Endodermal cell (in vitro differentiated cells): ENCODE data around the gene MFAP4. TPM values are rescaled to one million over a fixed set of nuclear protein-coding genes. Genes with fewer than 3 reads are reported as not detected.

Experiments used
- DNase-seq: peaks from one replicate; pipeline ENCODE4 v3.0.0-alpha.2; 2017
- H3K27ac ChIP-seq: 2 replicates; pipeline ENCODE4 v1.5.1; 2013; ENCODE audit warnings: mild to moderate bottlenecking, low read depth, low read length, moderate library complexity
- H3K27me3 ChIP-seq: 2 replicates; pipeline ENCODE4 v1.6.1; 2013; ENCODE audit warnings: mild to moderate bottlenecking, low read length, moderate library complexity; ENCODE audit not compliant: insufficient read depth, control insufficient read depth, poor library complexity, severe bottlenecking
- H3K36me3 ChIP-seq: 2 replicates; pipeline ENCODE4 v1.7.0; 2013; ENCODE audit warnings: mild to moderate bottlenecking, low read length, moderate library complexity; ENCODE audit not compliant: control insufficient read depth, insufficient read depth
- H3K4me1 ChIP-seq: one replicate; pipeline ENCODE4 v1.7.0; 2013; ENCODE audit warnings: low read length; ENCODE audit not compliant: control insufficient read depth, insufficient read depth
- H3K4me3 ChIP-seq: 2 replicates; pipeline ENCODE4 v1.5.1; 2013; ENCODE audit warnings: mild to moderate bottlenecking, low read length, moderate library complexity
- H3K9ac ChIP-seq: 2 replicates; pipeline ENCODE4 v1.6.1; 2013; ENCODE audit warnings: mild to moderate bottlenecking, low read length, moderate library complexity; ENCODE audit not compliant: poor library complexity, severe bottlenecking; ENCODE audit errors: extremely low read depth
- H3K9me3 ChIP-seq: 2 replicates; pipeline ENCODE4 v1.6.1; 2013; ENCODE audit warnings: mild to moderate bottlenecking, low read length, moderate library complexity; ENCODE audit not compliant: control insufficient read depth
- H3K27ac Mint-ChIP-seq: 2 replicates; pipeline ENCODE4 v1.8.0; 2020; ENCODE audit warnings: mixed read lengths
- H3K27me3 Mint-ChIP-seq: 2 replicates; pipeline ENCODE4 v1.8.0; 2021; ENCODE audit warnings: mild to moderate bottlenecking, mixed read lengths; ENCODE audit not compliant: insufficient read depth
- H3K36me3 Mint-ChIP-seq: 2 replicates; pipeline ENCODE4 v1.8.0; 2020; ENCODE audit warnings: low read depth, mixed read lengths
- H3K4me1 Mint-ChIP-seq: 2 replicates; pipeline ENCODE4 v1.8.0; 2020; ENCODE audit warnings: mixed read lengths
- H3K4me3 Mint-ChIP-seq: 2 replicates; pipeline ENCODE4 v1.8.0; 2020; ENCODE audit warnings: mild to moderate bottlenecking, moderate library complexity, mixed read lengths
- H3K9me3 Mint-ChIP-seq: 2 replicates; pipeline ENCODE4 v1.8.0; 2020; ENCODE audit warnings: mild to moderate bottlenecking, mixed read lengths
- WGBS, 2 experiments: methylation state at CpG; one replicate each; pipeline versions ENCODE4 v1.1.5 to v1.1.7; 2013; ENCODE audit warnings: missing lambda C conversion rate in 2 of 2, mixed read lengths in 1 of 2; ENCODE audit not compliant: insufficient coverage in 1 of 2, insufficient read length in 1 of 2; 5-methylcytosine and 5-hydroxymethylcytosine counted together
- total RNA-seq, 2 donors: library from RNA; stranded (reverse); fragmentation: NEBNext Ultra II Directional in 1 of 2; extraction: Animal tissue kit (Norgen Biotek cat#: 25700) in 1 of 2; gene quantifications; 2 replicates in 1 of 2; 3 replicates in 1 of 2; pipeline ENCODE4 v1.2.1, GENCODE V29; 2021
- TF ChIP-seq, protein P1 (sequence below): fragments of 200-600 bp; sonication (generic); conservative IDR thresholded peaks from 2 replicates; pipeline ENCODE4 v1.5.0; 2021; ENCODE audit warnings: antibody characterized with exemption, mild to moderate bottlenecking

Gene MFAP4
- total RNA-seq, 2 donors from 2014 or later, result 11.1 to 36.8 TPM

DNA sequence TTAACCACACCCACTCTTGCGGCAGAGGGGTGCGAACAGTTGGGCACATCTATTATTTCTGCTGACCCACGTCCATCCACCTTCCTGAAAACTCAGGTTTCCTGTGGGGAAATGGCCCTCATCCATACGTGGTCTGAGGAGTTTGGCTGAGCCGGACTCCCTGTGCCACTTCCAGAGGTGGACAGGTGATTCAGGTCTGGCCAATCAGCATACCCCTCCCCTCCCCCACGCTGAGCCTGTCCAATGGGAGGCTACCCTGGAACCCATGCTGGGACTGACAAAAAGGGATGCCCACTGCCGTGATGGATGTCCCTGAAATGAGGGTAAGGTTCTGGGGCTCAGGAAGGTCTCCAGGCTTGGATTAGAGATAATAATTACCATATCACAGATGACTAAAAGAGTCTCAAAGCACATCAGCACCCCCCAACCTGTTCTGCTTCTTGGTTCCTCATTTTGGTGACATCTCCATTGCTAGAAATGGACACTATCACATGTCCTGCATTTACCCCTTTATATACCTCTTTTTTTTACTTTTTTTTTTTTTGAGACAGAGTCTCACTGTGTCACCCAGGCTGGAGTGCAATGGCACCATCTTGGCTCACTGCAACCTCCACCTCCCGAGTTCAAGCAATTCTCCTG lies 14.0 kb downstream of the MFAP4 start:
- no peaks in the 10 kb centered on the region for H3K9me3 Mint-ChIP-seq

GRCh38 chr17:19372439-19372838 lies 14.6 kb downstream of the MFAP4 start:
- Mint-ChIP-seq H3K27ac (peak overlapping the region; percentile 70), H3K36me3 (peaks cover 12% of the 10 kb centered on the region), H3K4me3 (no peak overlapping the region), H3K4me1 (peaks cover 5% of the 10 kb centered on the region), H3K27me3 (no peaks in the 10 kb centered on the region), H3K9me3 (no peaks in the 10 kb centered on the region)
- TF ChIP-seq, protein P1, sequence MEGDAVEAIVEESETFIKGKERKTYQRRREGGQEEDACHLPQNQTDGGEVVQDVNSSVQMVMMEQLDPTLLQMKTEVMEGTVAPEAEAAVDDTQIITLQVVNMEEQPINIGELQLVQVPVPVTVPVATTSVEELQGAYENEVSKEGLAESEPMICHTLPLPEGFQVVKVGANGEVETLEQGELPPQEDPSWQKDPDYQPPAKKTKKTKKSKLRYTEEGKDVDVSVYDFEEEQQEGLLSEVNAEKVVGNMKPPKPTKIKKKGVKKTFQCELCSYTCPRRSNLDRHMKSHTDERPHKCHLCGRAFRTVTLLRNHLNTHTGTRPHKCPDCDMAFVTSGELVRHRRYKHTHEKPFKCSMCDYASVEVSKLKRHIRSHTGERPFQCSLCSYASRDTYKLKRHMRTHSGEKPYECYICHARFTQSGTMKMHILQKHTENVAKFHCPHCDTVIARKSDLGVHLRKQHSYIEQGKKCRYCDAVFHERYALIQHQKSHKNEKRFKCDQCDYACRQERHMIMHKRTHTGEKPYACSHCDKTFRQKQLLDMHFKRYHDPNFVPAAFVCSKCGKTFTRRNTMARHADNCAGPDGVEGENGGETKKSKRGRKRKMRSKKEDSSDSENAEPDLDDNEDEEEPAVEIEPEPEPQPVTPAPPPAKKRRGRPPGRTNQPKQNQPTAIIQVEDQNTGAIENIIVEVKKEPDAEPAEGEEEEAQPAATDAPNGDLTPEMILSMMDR, result no peak
- Histone ChIP-seq H3K27ac (no peak overlapping the region), H3K9ac (no peak overlapping the region), H3K27me3 (no peaks in the 10 kb centered on the region), H3K4me3 (no peak overlapping the region), H3K9me3 (no peaks in the 10 kb centered on the region), H3K36me3 (peaks cover 9% of the 10 kb centered on the region), H3K4me1 (no peaks in the 10 kb centered on the region)
- no peak for DNase-seq
- 95 to 96% methylated on average over 9 to 12 of the region's 12 CpGs for WGBS, 2 experiments

More for the DNA sequence above, 14.0 kb downstream of the MFAP4 start:
- Histone ChIP-seq H3K27me3 (no peaks in the 10 kb centered on the region), H3K4me3 (no peak overlapping the region), H3K27ac (no peak overlapping the region), H3K9me3 (no peaks in the 10 kb centered on the region), H3K36me3 (peaks cover 9% of the 10 kb centered on the region), H3K9ac (no peak overlapping the region), H3K4me1 (no peaks in the 10 kb centered on the region)
- peak; percentile 67 for DNase-seq
- TF ChIP-seq, protein P1, result no peak
- peaks cover 5% of the 10 kb centered on the region for H3K4me1 Mint-ChIP-seq
- no peak overlapping the region for H3K4me3 Mint-ChIP-seq
- WGBS, 2 experiments, result 93% methylated on average over 3 to 8 of the region's 8 CpGs
- H3K27me3 Mint-ChIP-seq, result no peaks in the 10 kb centered on the region
- H3K36me3 Mint-ChIP-seq, result peaks cover 12% of the 10 kb centered on the region
- no peak overlapping the region for H3K27ac Mint-ChIP-seq

DNA sequence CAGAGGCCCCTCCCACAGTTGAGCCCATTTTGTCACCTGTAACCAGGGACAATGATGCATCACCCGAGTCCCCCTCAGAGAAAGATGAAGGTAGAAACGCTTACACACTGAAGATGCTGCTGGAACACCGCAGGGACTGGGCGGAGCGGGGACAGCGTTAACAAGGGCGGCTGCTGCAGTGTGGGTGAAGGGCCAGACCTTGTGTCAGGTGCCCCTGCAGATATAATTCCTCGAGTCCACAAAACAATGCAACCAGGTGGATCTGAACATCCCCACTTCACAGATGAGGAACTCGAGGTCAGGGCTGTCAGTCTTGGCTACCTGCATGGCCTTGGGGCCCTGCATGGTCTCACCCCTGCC lies 15.0 kb downstream of the MFAP4 start:
- Histone ChIP-seq H3K36me3 (peaks cover 9% of the 10 kb centered on the region), H3K4me1 (no peaks in the 10 kb centered on the region), H3K9me3 (no peaks in the 10 kb centered on the region), H3K9ac (no peak overlapping the region), H3K4me3 (no peak overlapping the region), H3K27ac (no peak overlapping the region), H3K27me3 (no peaks in the 10 kb centered on the region)
- Mint-ChIP-seq H3K4me3 (no peak overlapping the region), H3K27me3 (no peaks in the 10 kb centered on the region), H3K9me3 (no peaks in the 10 kb centered on the region), H3K4me1 (peaks cover 3% of the 10 kb centered on the region), H3K27ac (peak overlapping the region; percentile 70), H3K36me3 (peaks cover 12% of the 10 kb centered on the region)
- TF ChIP-seq, protein P1, result no peak
- DNase-seq, result peak; percentile 43
- WGBS, 2 experiments, result 94 to 95% methylated on average over 9 of the region's 9 CpGs
